Thymus (tissue), 11 donors: ENCODE data around the gene MT1X. TPM values are rescaled to one million over a fixed set of nuclear protein-coding genes. Genes with fewer than 3 reads are reported as not detected.

Experiments used
- DNase-seq, 9 donors: peaks; one replicate each; pipeline ENCODE4 v3.0.0-alpha.2; 2013; ENCODE audit warnings: low spot score in 9 of 9, low read depth in 6 of 9, missing footprints in 1 of 9
- H3K27ac ChIP-seq, 2 donors: one replicate each; pipeline ENCODE4 v1.5.1; 2013; ENCODE audit warnings: control low read depth in 1 of 2, low read depth in 1 of 2, low read length in 1 of 2, mild to moderate bottlenecking in 1 of 2, moderate library complexity in 1 of 2
- H3K27me3 ChIP-seq, 2 donors: one replicate each; pipeline ENCODE4 v1.5.1; 2013; ENCODE audit warnings: low read length in 1 of 2; ENCODE audit not compliant: control insufficient read depth in 2 of 2, insufficient read depth in 1 of 2
- H3K36me3 ChIP-seq, 2 donors: one replicate each; pipeline ENCODE4 v1.5.1; 2013; ENCODE audit warnings: low read length in 1 of 2, mild to moderate bottlenecking in 1 of 2, moderate library complexity in 1 of 2; ENCODE audit not compliant: control insufficient read depth in 2 of 2, insufficient read depth in 2 of 2
- H3K4me1 ChIP-seq, 2 donors: one replicate each; pipeline ENCODE4 v1.5.1; 2013; ENCODE audit warnings: low read length in 2 of 2; ENCODE audit not compliant: control insufficient read depth in 2 of 2, insufficient read depth in 2 of 2
- H3K4me3 ChIP-seq, 2 donors: one replicate each; pipeline ENCODE4 v1.5.1; 2013; ENCODE audit warnings: low read length in 2 of 2, control low read depth in 1 of 2, mild to moderate bottlenecking in 1 of 2
- H3K9me3 ChIP-seq, 2 donors: one replicate each; pipeline ENCODE4 v1.5.1; 2013; ENCODE audit warnings: low read length in 1 of 2, mild to moderate bottlenecking in 1 of 2; ENCODE audit not compliant: control insufficient read depth in 2 of 2, insufficient read depth in 1 of 2
- WGBS: extraction: QIAGEN DNeasy Blood & Tissue Kit; methylation state at CpG from one replicate; pipeline ENCODE4 v1.1.7; 2013; 5-methylcytosine and 5-hydroxymethylcytosine counted together
- polyA plus RNA-seq: library from polyadenylated mRNA; stranded (reverse); fragments of 200-250 nt; gene quantifications from one replicate; pipeline ENCODE4 v1.2.3, GENCODE V29; 2013
- total RNA-seq: library from RNA; stranded (reverse); fragments of 120-200 nt; gene quantifications from one replicate; pipeline ENCODE4 v1.2.4, GENCODE V29; 2013
- donor health status: healthy.

The MT1X gene
- total and polyA plus RNA-seq, 2 donors = 21.2 to 3,725 TPM

DNA sequence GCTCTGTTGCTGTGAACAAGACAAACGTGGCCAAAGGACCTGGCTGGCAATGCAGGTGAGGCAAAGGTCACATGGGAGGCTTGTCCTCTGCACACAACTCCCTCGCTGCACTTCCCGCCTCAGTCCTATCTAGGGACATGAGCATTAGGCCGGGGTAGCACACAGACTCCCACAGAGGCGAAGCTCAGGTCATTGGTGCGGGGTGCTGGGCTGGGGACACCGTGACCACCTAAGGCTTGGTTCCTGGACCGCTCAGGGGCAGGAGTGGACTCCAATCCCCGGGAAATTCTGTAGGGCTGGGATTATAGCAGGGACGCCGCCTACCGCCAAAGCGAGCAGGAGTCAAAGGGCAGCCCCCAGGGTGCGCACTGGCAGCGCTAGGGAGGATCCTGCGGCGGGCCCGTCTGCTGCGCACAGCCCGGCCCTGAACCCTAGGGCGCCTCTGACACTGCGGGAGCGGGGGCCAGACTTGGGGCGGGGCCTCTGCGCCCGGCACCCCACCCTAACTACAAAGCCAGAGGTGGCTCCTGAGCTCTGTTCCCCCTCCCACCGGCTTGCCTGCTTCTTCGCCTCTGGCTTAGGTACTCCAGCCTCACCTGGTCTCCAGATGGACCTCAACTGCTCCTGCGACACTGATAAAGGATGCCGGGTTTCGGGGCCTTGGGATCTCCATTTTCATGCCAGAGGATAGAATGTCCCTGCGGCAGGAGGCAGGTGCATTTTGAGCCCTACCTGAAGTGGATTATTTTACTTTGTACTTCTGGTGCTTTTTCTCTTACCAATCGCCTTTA is 34.4 kb upstream of the MT1X start:
- H3K4me1 ChIP-seq = peaks cover 7 to 10% of the 10 kb centered on the region in 2 donors
- H3K27me3 ChIP-seq = peaks cover 56 to 97% of the 10 kb centered on the region in 2 donors
- H3K27ac ChIP-seq = no peak overlapping the region
- DNase-seq = no peak
- H3K9me3 ChIP-seq = no peaks in the 10 kb centered on the region
- 28% methylated on average over 33 of the region's 33 CpGs for WGBS
- H3K36me3 ChIP-seq = no peaks in the 10 kb centered on the region
- H3K4me3 ChIP-seq = no peak overlapping the region

DNA sequence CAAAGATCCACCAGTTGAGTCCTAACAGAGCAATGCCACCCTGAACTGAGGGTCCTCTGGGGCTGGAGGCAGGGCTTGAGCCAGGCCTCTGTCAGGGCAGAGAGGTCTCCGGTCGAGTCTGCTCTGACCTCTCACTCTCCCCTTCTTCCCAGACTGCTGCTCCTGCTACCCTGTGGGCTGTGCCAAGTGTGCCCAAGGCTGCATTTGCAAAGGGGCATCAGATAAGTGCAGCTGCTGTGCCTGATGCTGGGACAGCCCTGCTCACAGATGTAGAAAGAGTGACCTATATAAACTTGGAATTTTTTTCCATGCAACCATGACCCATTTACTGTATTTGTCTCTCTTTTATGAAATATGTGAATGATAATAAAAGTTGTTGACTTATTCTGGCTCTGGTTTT is 33.0 kb upstream of the MT1X start:
- no peak overlapping the region for H3K4me3 ChIP-seq
- no peaks in the 10 kb centered on the region for H3K36me3 ChIP-seq
- H3K27ac ChIP-seq = no peak overlapping the region
- no peaks in the 10 kb centered on the region for H3K9me3 ChIP-seq
- whole genome bisulfite sequencing = 97% methylated on average over 2 of the region's 2 CpGs
- H3K27me3 ChIP-seq = peaks cover 44 to 93% of the 10 kb centered on the region in 2 donors
- no peak for DNase-seq
- H3K4me1 ChIP-seq = no peaks in the 10 kb centered on the region

DNA sequence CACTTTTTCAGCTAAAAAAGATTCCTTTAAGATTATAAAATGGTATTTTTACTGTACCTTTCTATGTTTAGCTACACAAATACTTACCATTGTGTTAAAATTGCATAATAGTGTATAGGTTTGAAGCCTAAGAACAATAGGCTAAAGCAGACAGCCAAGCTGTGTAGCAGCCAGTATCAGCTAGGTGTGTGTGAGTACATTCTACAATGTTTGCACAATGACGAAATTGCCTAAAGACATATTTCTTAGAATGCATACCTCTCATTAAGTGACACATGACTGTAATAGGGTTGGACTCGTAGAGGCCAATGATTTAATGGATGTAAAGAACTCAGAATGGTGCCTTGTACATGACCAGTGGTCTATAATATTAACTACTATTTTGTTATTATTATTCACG is 32.5 kb upstream of the MT1X start:
- H3K9me3 ChIP-seq = no peaks in the 10 kb centered on the region

DNA sequence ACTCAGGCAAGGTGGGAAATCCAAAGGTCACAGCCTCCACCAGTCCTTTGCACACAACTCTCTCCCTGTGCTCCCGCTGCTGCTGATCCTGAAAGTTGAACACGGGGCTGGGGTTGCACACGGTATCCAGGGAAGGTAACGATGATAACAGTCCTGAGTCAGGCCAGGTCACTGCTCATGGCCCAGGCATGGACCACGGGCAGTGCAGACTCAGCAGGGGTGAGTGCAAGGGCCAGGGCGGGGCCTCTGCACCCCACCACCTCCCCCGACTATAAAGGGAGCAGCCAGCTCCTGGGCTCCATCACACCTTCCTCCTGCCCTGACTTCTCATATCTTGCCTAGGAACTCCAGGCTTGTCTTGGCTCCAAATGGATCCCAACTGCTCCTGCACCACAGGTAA is 30.7 kb upstream of the MT1X start, which contains the start of gene MT1B:
TSS of gene MT1B (plus strand) at position 301 of the 400 bp plus-strand sequence. CDS start at position 369, 68 bp downstream.
- DNase-seq = no peak
- no peak within 1 kb of the TSS for H3K27ac ChIP-seq
- no peaks in the 10 kb centered on the region for H3K4me1 ChIP-seq
- WGBS = 80% methylated on average over 7 of the region's 7 CpGs
- H3K36me3 ChIP-seq = no peaks in the 10 kb centered on the region
- H3K4me3 ChIP-seq = no peak within 1 kb of the TSS
- no peaks in the 10 kb centered on the region for H3K9me3 ChIP-seq
- peaks cover 28 to 90% of the 10 kb centered on the region in 2 donors for H3K27me3 ChIP-seq

More for the DNA sequence above, 32.5 kb upstream of the MT1X start:
- WGBS = 90% methylated on average over 3 of the region's 3 CpGs
- no peak overlapping the region for H3K4me3 ChIP-seq
- H3K4me1 ChIP-seq = no peaks in the 10 kb centered on the region
- H3K27ac ChIP-seq = no peak overlapping the region
- no peaks in the 10 kb centered on the region for H3K36me3 ChIP-seq
- DNase-seq = no peak
- peaks cover 41 to 90% of the 10 kb centered on the region in 2 donors for H3K27me3 ChIP-seq

DNA sequence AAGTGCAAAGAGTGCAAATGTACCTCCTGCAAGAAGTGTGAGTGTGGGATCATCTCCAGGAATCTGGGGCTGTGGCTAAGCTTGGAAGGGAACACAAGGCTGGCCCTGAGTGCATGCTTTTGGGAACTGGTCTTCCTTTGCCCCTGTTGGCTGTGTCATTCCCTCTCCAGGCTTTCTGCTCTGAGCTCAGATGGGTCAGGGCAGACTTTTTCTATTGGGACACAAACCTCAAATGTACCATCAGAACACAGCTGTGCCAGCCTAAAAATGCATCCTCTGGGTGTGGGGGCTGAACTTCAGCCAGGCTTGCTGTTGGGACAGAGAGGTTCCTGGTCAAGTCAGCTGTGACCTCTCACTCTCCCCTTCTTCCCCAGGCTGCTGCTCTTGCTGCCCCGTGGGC is 29.7 kb upstream of the MT1X start:
- H3K4me1 ChIP-seq = peaks cover 1 to 3% of the 10 kb centered on the region in 2 donors
- H3K27ac ChIP-seq = no peak overlapping the region
- no peaks in the 10 kb centered on the region for H3K36me3 ChIP-seq
- no peaks in the 10 kb centered on the region for H3K9me3 ChIP-seq
- H3K4me3 ChIP-seq = no peak overlapping the region
- peaks cover 26 to 90% of the 10 kb centered on the region in 2 donors for H3K27me3 ChIP-seq
- 73% methylated on average over 1 of the region's 1 CpG for WGBS
- no peak for DNase-seq

DNA sequence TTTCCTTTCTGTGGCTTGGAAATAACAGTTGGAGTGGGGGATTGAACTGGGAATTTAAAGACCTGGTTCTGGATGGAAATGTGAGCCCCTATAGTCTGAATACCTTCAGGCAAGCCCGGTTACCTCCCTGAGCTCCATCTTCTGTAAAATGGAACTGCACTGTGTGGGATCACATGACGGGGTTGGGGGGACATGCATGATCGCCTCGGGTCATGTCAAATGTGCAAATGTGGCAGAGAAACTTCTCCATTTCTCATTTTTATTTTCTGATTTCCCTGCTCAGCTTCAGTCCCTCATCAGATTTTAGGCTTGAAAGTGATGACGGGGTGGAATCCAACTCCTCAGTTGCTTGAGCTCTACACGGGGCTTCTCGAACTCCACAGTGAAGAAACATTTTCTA is 29.1 kb upstream of the MT1X start:
- Histone ChIP-seq H3K9me3 (peaks cover 0 to 2% of the 10 kb centered on the region in 2 donors), H3K4me1 (peaks cover 6 to 7% of the 10 kb centered on the region in 2 donors), H3K27ac (no peak overlapping the region), H3K4me3 (no peak overlapping the region), H3K27me3 (peaks cover 25 to 90% of the 10 kb centered on the region in 2 donors), H3K36me3 (no peaks in the 10 kb centered on the region)
- no peak for DNase-seq
- WGBS = 85% methylated on average over 7 of the region's 7 CpGs

DNA sequence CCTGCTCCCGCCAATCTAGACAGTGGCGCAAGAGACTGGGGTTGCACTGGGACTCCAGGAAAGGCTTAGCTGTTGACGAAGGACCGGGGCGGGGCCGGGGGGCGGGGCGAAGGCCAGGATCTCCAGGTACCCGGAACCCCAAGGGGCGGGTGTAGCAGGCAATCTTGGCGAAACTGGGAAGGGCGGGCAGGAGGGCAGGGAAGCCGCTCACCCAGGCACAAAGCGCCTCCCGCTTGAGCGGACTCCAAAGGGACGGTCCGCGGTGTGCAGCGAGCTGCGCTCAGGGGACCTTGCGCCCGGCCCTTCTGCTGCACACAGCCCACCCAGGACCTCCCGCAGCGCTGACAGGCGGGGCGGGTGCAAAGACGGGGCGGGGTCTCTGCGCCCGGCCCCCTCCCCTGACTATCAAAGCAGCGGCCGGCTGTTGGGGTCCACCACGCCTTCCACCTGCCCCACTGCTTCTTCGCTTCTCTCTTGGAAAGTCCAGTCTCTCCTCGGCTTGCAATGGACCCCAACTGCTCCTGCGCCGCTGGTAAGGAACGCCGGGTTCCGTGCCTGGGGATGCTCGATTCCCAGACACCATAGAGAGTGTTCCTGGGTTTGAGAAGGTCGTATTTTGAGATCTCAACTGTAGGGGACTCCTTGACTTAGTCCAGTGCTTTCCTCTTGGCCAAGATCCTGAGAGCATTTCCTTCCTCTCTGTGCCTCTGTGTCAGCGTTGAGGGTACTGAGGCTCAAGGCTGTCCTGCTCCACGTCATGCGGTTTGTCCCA is 24.5 kb upstream of the MT1X start, which contains the start of gene MT1F:
TSS of gene MT1F (plus strand) at position 405 of the 772 bp plus-strand sequence. CDS start at position 505, 100 bp downstream.
- peak in 5 of 9 donors; percentile 35 to 68 (median 48) for DNase-seq
- Histone ChIP-seq H3K27me3 (peaks cover 39 to 92% of the 10 kb centered on the region in 2 donors), H3K36me3 (no peaks in the 10 kb centered on the region), H3K9me3 (peaks cover 0 to 7% of the 10 kb centered on the region in 2 donors), H3K4me1 (peaks cover 14 to 20% of the 10 kb centered on the region in 2 donors), H3K4me3 (peak within 1 kb of the TSS; percentile 52 to 65), H3K27ac (peak within 1 kb of the TSS in 1 of 2 donors; percentile 53)
- WGBS = 2% methylated on average over 46 of the region's 46 CpGs

DNA sequence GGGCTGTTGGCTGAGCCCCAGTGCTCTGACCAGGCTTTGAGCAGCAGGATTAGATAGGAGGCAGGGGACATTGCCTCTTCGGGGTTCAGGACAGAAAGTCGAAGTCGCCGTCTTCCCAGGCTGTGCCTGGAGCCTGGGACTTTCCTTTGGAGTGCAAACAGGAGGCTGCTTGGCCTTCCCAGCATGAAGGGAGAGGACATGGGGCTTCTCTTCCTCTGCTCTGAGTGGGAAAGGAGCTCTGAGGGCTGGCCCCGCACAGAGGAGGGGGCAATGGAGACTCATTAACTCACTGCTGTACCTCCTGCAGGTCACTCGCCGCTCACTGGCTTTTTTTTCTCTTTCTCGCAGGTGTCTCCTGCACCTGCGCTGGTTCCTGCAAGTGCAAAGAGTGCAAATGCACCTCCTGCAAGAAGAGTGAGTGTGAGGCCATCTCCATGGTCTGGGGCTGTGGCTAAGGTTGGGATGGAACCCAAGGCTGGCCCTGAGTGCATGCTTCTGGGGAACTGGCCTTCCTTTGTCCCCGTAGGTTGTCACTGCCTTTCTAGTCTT is 23.9 kb upstream of the MT1X start:
- no peak for DNase-seq
- Histone ChIP-seq H3K27ac (no peak overlapping the region), H3K9me3 (peaks cover 0 to 7% of the 10 kb centered on the region in 2 donors), H3K4me1 (peaks cover 16 to 25% of the 10 kb centered on the region in 2 donors), H3K36me3 (no peaks in the 10 kb centered on the region), H3K4me3 (peak overlapping the region in 1 of 2 donors; percentile 65), H3K27me3 (peaks cover 42 to 93% of the 10 kb centered on the region in 2 donors)
- 28% methylated on average over 10 of the region's 10 CpGs for WGBS
